ENCODE results near the gene CDKAL1.

DNA sequence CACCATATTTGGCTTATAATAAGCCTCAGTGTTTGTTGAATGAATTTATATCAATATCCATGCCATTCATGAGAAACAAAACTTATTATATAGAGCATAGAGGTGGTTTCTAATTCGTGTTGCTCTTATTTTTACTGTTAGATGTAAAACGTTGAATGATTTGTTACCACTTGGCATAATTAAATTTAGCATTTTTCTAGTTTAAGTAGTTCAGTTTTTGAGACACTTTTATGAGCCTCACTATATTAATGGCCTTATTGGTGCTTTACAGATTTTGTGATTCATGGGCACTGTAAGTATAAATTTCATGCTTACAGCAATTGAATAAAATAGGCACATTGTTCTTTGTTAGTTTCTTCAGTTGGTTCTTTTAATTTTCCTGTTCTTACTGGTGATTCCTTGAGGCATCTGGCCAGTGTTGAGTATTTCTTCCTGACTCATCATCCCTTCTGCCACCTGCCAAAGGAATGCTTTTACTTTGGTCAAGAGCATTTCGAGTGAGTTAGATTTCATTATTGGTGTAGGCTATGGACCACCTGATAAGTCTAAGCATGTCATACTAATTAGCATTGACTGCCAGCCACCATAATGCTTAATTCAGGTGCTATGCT is 34.8 kb downstream of the CDKAL1 start:
- no peak for TF ChIP-seq POLR2A (IDR thresholded peaks at IDR 0.05; ENCODE audit: low read depth, low read length)
- no peak for TF ChIP-seq POLR2AphosphoS5 (IDR thresholded peaks at IDR 0.05; ENCODE audit: low read depth, low read length)
- TF ChIP-seq TAF1 (IDR thresholded peaks at IDR 0.05; ENCODE audit: low read depth, low read length), result no peak
- no peak for TF ChIP-seq SPI1 (IDR thresholded peaks at IDR 0.05; ENCODE audit: low read depth, low read length)
